ENCODE data around the gene IGFBP2. TPM values are rescaled to one million over a fixed set of nuclear protein-coding genes. Genes with fewer than 3 reads are reported as not detected.

IGFBP2 gene
- total and polyA plus RNA-seq, 7 experiments from 2014 or later: 0.18 to 58.9 TPM; not detected in 5

DNA sequence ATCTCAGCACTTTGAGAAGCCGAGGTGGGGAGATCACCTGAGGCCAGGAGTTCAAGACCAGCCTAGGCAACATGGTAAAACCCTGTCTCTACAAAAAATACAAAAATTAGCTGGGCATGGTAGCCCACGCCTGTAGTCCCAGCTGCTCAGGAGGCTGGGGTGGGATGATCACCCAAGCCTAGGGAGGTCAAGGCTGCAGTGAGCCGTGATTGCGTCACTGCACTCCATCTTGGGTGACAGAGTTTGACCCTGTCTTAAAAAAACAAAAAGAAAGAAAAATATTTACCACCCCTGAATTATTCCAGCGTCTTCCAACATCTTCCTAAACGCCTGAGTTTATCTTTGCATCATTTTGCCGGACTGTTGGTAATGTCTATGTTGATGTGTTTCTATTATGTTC lies 68.3 kb downstream of the IGFBP2 start:
- ATAC-seq (no peak), DNase-seq (no peak)
- ChIA-PET CTCF (no interaction called here), POLR2A (no interaction called here)
- no peaks in the 10 kb centered on the region for H3K36me3 ChIP-seq (ENCODE audit: control insufficient read depth in 2 of 3, insufficient read depth in 3 of 3, low read length in 3 of 3)
- no peak overlapping the region for H3K27ac ChIP-seq (ENCODE audit: low read depth, low read length)
- H3K4me3 Mint-ChIP-seq: no peak overlapping the region
- peaks cover 5 to 19% (median 10%) of the 10 kb centered on the region in 5 donors for H3K27me3 Mint-ChIP-seq
- H3K27me3 ChIP-seq (ENCODE audit: control insufficient read depth in 2 of 2, insufficient read depth in 2 of 2, low read length in 2 of 2): no peaks in the 10 kb centered on the region
- intact Hi-C loops (cut with micrococcal nuclease): no loop called here
- H3K4me3 ChIP-seq (ENCODE audit: low read length): no peak overlapping the region
- H3K27ac Mint-ChIP-seq: no peak overlapping the region
- no peaks in the 10 kb centered on the region for H3K4me1 ChIP-seq (ENCODE audit: control insufficient read depth in 2 of 2, insufficient read depth in 2 of 2, low read length in 2 of 2)
- H3K36me3 Mint-ChIP-seq: no peaks in the 10 kb centered on the region
- H3K9me3 ChIP-seq (ENCODE audit: control insufficient read depth in 2 of 3, low read length in 3 of 3): no peaks in the 10 kb centered on the region
- H3K9me3 Mint-ChIP-seq: no peaks in the 10 kb centered on the region
- H3K4me1 Mint-ChIP-seq: peaks cover 0 to 6% (median 0%) of the 10 kb centered on the region in 7 donors

DNA sequence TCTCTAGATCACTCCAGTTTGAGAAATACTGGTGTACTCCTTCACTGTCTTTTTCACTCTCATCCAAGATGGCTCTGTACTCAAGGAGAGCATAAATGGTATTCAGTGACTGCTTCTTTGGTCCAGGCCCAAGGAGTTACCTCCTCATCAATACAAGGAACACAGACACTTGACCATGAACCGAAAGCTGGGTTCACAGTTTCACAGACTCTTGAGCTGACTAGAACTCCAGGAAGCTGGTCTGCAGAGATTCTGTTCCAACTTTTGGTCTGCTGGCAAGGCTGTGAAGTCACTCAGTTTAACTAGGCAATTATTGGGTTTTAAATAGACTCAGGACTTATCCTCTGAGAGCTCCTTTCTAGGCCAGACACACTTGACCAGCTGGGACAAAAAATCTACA lies 69.5 kb downstream of the IGFBP2 start:
- DNase-seq (no peak), ATAC-seq (no peak)
- H3K4me3 Mint-ChIP-seq: no peak overlapping the region
- intact Hi-C loops (cut with micrococcal nuclease): no loop called here
- Histone ChIP-seq H3K4me1 (ENCODE audit: control insufficient read depth in 2 of 2, insufficient read depth in 2 of 2, low read length in 2 of 2) (no peaks in the 10 kb centered on the region), H3K4me3 (ENCODE audit: low read length) (no peak overlapping the region), H3K36me3 (ENCODE audit: control insufficient read depth in 2 of 3, insufficient read depth in 3 of 3, low read length in 3 of 3) (no peaks in the 10 kb centered on the region), H3K27me3 (ENCODE audit: control insufficient read depth in 2 of 2, insufficient read depth in 2 of 2, low read length in 2 of 2) (no peaks in the 10 kb centered on the region), H3K9me3 (ENCODE audit: control insufficient read depth in 2 of 3, low read length in 3 of 3) (no peaks in the 10 kb centered on the region), H3K27ac (ENCODE audit: low read depth, low read length) (no peak overlapping the region)
- no peaks in the 10 kb centered on the region for H3K36me3 Mint-ChIP-seq
- H3K4me1 Mint-ChIP-seq: no peaks in the 10 kb centered on the region
- ChIA-PET POLR2A (no interaction called here), CTCF (interaction anchor here (1.0 kb wide), 1 partner anchor 1010 kb away, joined by 3 read pairs; no protein-coding TSS in a partner anchor)
- H3K27ac Mint-ChIP-seq: no peak overlapping the region
- no peaks in the 10 kb centered on the region for H3K9me3 Mint-ChIP-seq
- peaks cover 5 to 10% (median 6%) of the 10 kb centered on the region in 5 donors for H3K27me3 Mint-ChIP-seq

GRCh38 chr2:216710551-216711301 lies 77.5 kb downstream of the IGFBP2 start:
- POLR2A ChIA-PET: no interaction called here
- no peak for ATAC-seq
- Histone ChIP-seq H3K27me3 (ENCODE audit: control insufficient read depth in 2 of 2, insufficient read depth in 2 of 2, low read length in 2 of 2) (no peaks in the 10 kb centered on the region), H3K36me3 (ENCODE audit: control insufficient read depth in 2 of 3, insufficient read depth in 3 of 3, low read length in 3 of 3) (no peaks in the 10 kb centered on the region), H3K27ac (ENCODE audit: low read depth, low read length) (no peak overlapping the region), H3K4me1 (ENCODE audit: control insufficient read depth in 2 of 2, insufficient read depth in 2 of 2, low read length in 2 of 2) (no peaks in the 10 kb centered on the region), H3K9me3 (ENCODE audit: control insufficient read depth in 2 of 3, low read length in 3 of 3) (no peaks in the 10 kb centered on the region), H3K4me3 (ENCODE audit: low read length) (no peak overlapping the region)
- Mint-ChIP-seq H3K4me3 (no peak overlapping the region), H3K27me3 (peaks cover 0 to 11% (median 4%) of the 10 kb centered on the region in 5 donors), H3K9me3 (peaks cover 0 to 7% (median 0%) of the 10 kb centered on the region in 11 donors), H3K36me3 (no peaks in the 10 kb centered on the region), H3K27ac (peak overlapping the region in 1 of 9 donors; percentile 23), H3K4me1 (no peaks in the 10 kb centered on the region)
- CTCF ChIA-PET: no interaction called here
- intact Hi-C loops (cut with micrococcal nuclease): no loop called here
- DNase-seq: no peak

DNA sequence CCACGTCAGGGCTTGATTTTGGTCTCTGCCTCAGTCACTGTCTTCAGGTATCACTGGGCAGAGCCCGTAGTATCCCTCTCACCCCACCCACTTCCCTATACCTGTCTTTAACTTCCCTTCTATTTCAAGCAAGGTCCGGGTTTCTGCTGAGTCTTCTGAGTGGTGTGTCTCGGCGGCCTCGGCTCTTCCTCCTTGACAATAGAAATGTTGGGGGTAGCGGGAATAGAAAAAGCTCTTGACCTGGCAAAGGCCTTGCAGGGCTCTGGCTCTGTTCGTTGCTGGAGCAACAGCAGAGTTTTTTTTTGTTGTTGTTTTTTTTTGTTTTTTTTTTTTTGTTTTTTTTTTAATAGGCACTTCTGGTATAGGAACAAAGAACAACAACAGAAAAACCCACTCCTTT lies 78.1 kb downstream of the IGFBP2 start:
- intact Hi-C loops (cut with micrococcal nuclease): no loop called here
- no peak for DNase-seq
- Mint-ChIP-seq H3K36me3 (no peaks in the 10 kb centered on the region), H3K4me3 (no peak overlapping the region), H3K4me1 (no peaks in the 10 kb centered on the region), H3K27me3 (peaks cover 0 to 11% (median 4%) of the 10 kb centered on the region in 5 donors), H3K9me3 (peaks cover 0 to 7% (median 0%) of the 10 kb centered on the region in 11 donors), H3K27ac (no peak overlapping the region)
- ChIA-PET CTCF (no interaction called here), POLR2A (no interaction called here)
- no peak overlapping the region for H3K4me3 ChIP-seq (ENCODE audit: low read length)
- no peaks in the 10 kb centered on the region for H3K27me3 ChIP-seq (ENCODE audit: control insufficient read depth in 2 of 2, insufficient read depth in 2 of 2, low read length in 2 of 2)
- no peaks in the 10 kb centered on the region for H3K4me1 ChIP-seq (ENCODE audit: control insufficient read depth in 2 of 2, insufficient read depth in 2 of 2, low read length in 2 of 2)
- no peak for ATAC-seq
- H3K9me3 ChIP-seq (ENCODE audit: control insufficient read depth in 2 of 3, low read length in 3 of 3): no peaks in the 10 kb centered on the region
- H3K36me3 ChIP-seq (ENCODE audit: control insufficient read depth in 2 of 3, insufficient read depth in 3 of 3, low read length in 3 of 3): no peaks in the 10 kb centered on the region
- no peak overlapping the region for H3K27ac ChIP-seq (ENCODE audit: low read depth, low read length)

DNA sequence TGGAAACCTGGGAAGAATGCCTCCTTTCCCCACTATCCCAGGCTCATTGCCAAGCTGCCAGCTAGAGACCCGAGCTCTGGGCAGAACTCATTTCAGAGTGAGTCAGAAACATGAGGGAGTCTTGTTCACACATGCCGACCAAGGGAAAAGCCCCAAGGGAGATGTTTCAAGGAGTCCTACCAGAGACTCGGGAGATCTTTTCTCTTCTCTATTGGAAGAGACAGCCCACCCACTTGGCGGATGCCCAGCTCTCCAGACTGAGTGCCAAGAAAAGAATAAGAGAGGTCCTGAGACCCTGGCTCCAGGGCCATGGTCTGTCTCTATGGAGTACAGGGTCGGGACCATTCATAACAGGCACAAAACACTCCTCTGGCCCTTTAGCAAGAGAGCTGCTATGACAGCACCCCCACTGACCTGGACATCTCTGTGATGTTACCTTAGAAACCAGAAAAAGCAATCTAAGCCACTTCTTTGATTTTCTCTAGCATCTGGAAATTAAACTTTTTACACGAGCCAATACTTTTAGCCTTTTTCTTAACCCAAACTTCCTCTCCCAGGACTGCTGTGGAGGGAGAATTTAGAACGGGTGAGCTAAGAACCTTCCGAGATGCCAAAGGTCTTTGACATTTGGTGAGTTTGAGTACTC lies 80.6 kb downstream of the IGFBP2 start:
- no peaks in the 10 kb centered on the region for H3K9me3 ChIP-seq (ENCODE audit: control insufficient read depth in 2 of 3, low read length in 3 of 3)
- no peaks in the 10 kb centered on the region for H3K4me1 Mint-ChIP-seq
- no peak for DNase-seq
- no peak overlapping the region for H3K27ac Mint-ChIP-seq
- H3K9me3 Mint-ChIP-seq: peaks cover 0 to 7% (median 0%) of the 10 kb centered on the region in 11 donors
- ChIA-PET POLR2A (no interaction called here), CTCF (no interaction called here)
- ATAC-seq: no peak
- no peaks in the 10 kb centered on the region for H3K4me1 ChIP-seq (ENCODE audit: control insufficient read depth in 2 of 2, insufficient read depth in 2 of 2, low read length in 2 of 2)
- no peaks in the 10 kb centered on the region for H3K36me3 Mint-ChIP-seq
- intact Hi-C loops (cut with micrococcal nuclease): no loop called here
- no peak overlapping the region for H3K4me3 Mint-ChIP-seq
- H3K4me3 ChIP-seq (ENCODE audit: low read length): no peak overlapping the region
- H3K27me3 Mint-ChIP-seq: peaks cover 0 to 23% (median 10%) of the 10 kb centered on the region in 5 donors
- no peaks in the 10 kb centered on the region for H3K36me3 ChIP-seq (ENCODE audit: control insufficient read depth in 2 of 3, insufficient read depth in 3 of 3, low read length in 3 of 3)
- H3K27me3 ChIP-seq (ENCODE audit: control insufficient read depth in 2 of 2, insufficient read depth in 2 of 2, low read length in 2 of 2): no peaks in the 10 kb centered on the region
- H3K27ac ChIP-seq (ENCODE audit: low read depth, low read length): no peak overlapping the region

Other genes starting within 250 kb of the IGFBP2 start
- 10 to 100 TPM; 16.2 to 30.3 (median 24.6) TPM for gene SMARCAL1, start 220.9 kb upstream of the IGFBP2 start, total RNA-seq
- gene SMARCAL1, start 220.9 kb upstream of the IGFBP2 start, polyA plus RNA-seq: 10 to 100 TPM; 18.6 to 31.2 TPM
- 1,000 to 10,000 TPM; 2,173 to 3,712 (median 3,236) TPM for gene RPL37A, start 134.6 kb upstream of the IGFBP2 start, total RNA-seq
- 1,000 to 10,000 TPM; 3,585 to 4,840 TPM for gene RPL37A, start 134.6 kb upstream of the IGFBP2 start, polyA plus RNA-seq
- not detected for gene IGFBP5, start 62.1 kb downstream of the IGFBP2 start, total RNA-seq
- gene IGFBP5, start 62.1 kb downstream of the IGFBP2 start, polyA plus RNA-seq: not detected
- not detected for gene TNP1, start 226.6 kb downstream of the IGFBP2 start, total RNA-seq
- not detected for gene TNP1, start 226.6 kb downstream of the IGFBP2 start, polyA plus RNA-seq